Mammary microvascular endothelial cell (primary cell): ENCODE data around the gene CDK5RAP3. TPM values are rescaled to one million over a fixed set of nuclear protein-coding genes. Genes with fewer than 3 reads are reported as not detected.

Experiments used
- total RNA-seq: library from RNA; depleted of rRNA; stranded (reverse); fragments of >200 nt; gene quantifications from 2 replicates; pipeline ENCODE4 v1.2.3, GENCODE V29; 2015

CDK5RAP3 gene
- total RNA-seq, result 60.9 and 61.5 TPM in 2 replicates

GRCh38 chr17:47970725-47971499 lies at the start of gene CDK5RAP3:
TSS of gene CDK5RAP3 (plus strand) at chr17:47971113. CDS start at chr17:47971147, 34 bp downstream.

GRCh38 chr17:47941246-47942095 lies 29.4 kb upstream of the CDK5RAP3 start, which contains the start of gene PNPO:
TSS of gene PNPO (plus strand) at chr17:47941571. CDS start at chr17:47941676, 105 bp downstream.

GRCh38 chr17:47957591-47958490 lies 13.1 kb upstream of the CDK5RAP3 start, which contains the start of gene PRR15L:
TSS of gene PRR15L (minus strand) at chr17:47957883. CDS start at chr17:47953234, 4,649 bp downstream.

Other genes with a start within 250 kb of the CDK5RAP3 start
- gene TBX21, start 237.9 kb upstream of the CDK5RAP3 start, total RNA-seq, result not detected in 2 replicates
- gene OSBPL7, start 149.3 kb upstream of the CDK5RAP3 start, total RNA-seq, result 8.8 and 11.9 TPM in 2 replicates
- 46.8 and 49.3 TPM in 2 replicates for gene MRPL10, start 139.6 kb upstream of the CDK5RAP3 start, total RNA-seq
- 0.10 TPM in 1 of 2 replicates, not detected in the other for gene LRRC46, start 139.4 kb upstream of the CDK5RAP3 start, total RNA-seq
- gene SCRN2, start 129.8 kb upstream of the CDK5RAP3 start, total RNA-seq, result 16.9 and 25.1 TPM in 2 replicates
- 3.1 and 5.1 TPM in 2 replicates for gene SP6, start 120.0 kb upstream of the CDK5RAP3 start, total RNA-seq
- gene SP2, start 74.9 kb upstream of the CDK5RAP3 start, total RNA-seq, result 2.9 and 5.1 TPM in 2 replicates
- gene PNPO, start 29.5 kb upstream of the CDK5RAP3 start, total RNA-seq, result 34.5 and 39.0 TPM in 2 replicates
- not detected in 2 replicates for gene PRR15L, start 13.2 kb upstream of the CDK5RAP3 start, total RNA-seq
- 15.3 and 15.9 TPM in 2 replicates for gene COPZ2, start 66.7 kb downstream of the CDK5RAP3 start, total RNA-seq
- gene NFE2L1, start 77.2 kb downstream of the CDK5RAP3 start, total RNA-seq, result 100 and 105 TPM in 2 replicates
- 55.2 and 59.2 TPM in 2 replicates for gene CBX1, start 130.4 kb downstream of the CDK5RAP3 start, total RNA-seq
- 12.6 and 17.4 TPM in 2 replicates for gene SNX11, start 136.7 kb downstream of the CDK5RAP3 start, total RNA-seq